PC-3 (cell line): ENCODE measurements around the gene SCMH1.

Source experiments
- CTCF ChIP-seq: fragments of 300-600 bp; sonication (generic); conservative IDR thresholded peaks from 2 replicates; pipeline ENCODE4 v1.5.1; 2017; ENCODE audit warnings: antibody characterized with exemption, low read depth, mild to moderate bottlenecking, low read length
- EZH2 ChIP-seq: fragments of 300-600 bp; sonication (generic); IDR thresholded peaks from one replicate; pipeline ENCODE4 v1.6.1; 2017; ENCODE audit warnings: antibody characterized with exemption, mild to moderate bottlenecking, low read length; ENCODE audit not compliant: unreplicated experiment

DNA sequence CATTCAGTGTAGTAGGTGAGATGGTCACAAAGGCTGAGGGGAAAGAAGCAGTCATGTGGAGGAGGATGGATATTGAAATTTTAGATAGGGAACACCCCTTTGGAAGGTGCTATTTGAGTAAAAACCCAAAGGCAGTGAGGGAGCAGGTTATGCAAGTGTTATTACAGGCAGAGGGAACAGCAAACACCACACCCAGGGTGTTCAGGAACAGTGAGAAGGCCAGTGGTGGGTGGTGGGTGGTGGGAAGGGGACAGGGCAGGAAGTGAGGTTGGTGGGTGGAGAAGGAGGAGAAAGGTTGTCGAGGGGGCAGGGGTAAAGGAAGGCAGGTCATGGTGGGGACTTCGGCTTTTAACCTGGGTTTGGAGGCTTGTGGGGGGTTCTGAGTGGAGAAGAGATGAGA lies 39.2 kb upstream of the SCMH1 start:
- TF ChIP-seq CTCF = no peak
- no peak for TF ChIP-seq EZH2
